GM12878 (cell line): ENCODE results near the gene CLASRP. TPM values are rescaled to one million over a fixed set of nuclear protein-coding genes. Genes with fewer than 3 reads are reported as not detected.
A peak's percentile ranks its signal among the peaks of the same experiment; 100 is the strongest.

Source experiments
- ATAC-seq: fragments of 200-7000 bp; cut with Tn5 transposase; 3 replicates; pipeline ENCODE4 v1.9.1; 2020; ENCODE audit warnings: mild to moderate bottlenecking, moderate library complexity
- BruUV-seq: library from RNA; stranded (reverse); fragments of 400-500 nt; replicated peaks from 2 replicates; lab custom pipeline; 2021; lab: Mats Ljungman, UMichigan
- CTCF ChIA-PET: fragments of 300-600 bp; sonication (Branson Sonifier 250); formaldehyde crosslinking; extraction: SDS; loops from one replicate; lab custom pipeline; 2021; ENCODE audit warnings: inconsistent platforms; lab: Yijun Ruan, JAX
- POLR2A ChIA-PET: fragments of 350-600 bp; formaldehyde crosslinking; extraction: SDS; loops from one replicate; lab custom pipeline; 2021; ENCODE audit warnings: inconsistent platforms; lab: Charles Lee
- RAD21 ChIA-PET: fragments of 300-600 bp; sonication (Branson Sonifier 250); formaldehyde crosslinking; loops from one replicate; lab custom pipeline; 2023; ENCODE audit warnings: antibody characterized with exemption; ENCODE audit not compliant: unreplicated experiment; lab: Charles Lee
- SMC1A ChIA-PET: fragments of 300-600 bp; sonication (Branson Sonifier 250); formaldehyde crosslinking; loops from one replicate; lab custom pipeline; 2023; ENCODE audit not compliant: unreplicated experiment, uncharacterized antibody; lab: Charles Lee
- DNase-seq: peaks from one replicate; pipeline ENCODE4 v3.0.0-alpha.2; 2011; ENCODE audit warnings: low read depth, low spot score
- FAIRE-seq: peaks from 3 replicates; lab custom pipeline; 2011; peaks lifted over from hg19 to GRCh38; lab: Jason Lieb, UNC
- H2AFZ ChIP-seq: 2 replicates; pipeline ENCODE4 v1.6.0; 2011; ENCODE audit warnings: low read depth, low read length, control low read depth; ENCODE audit not compliant: control insufficient read depth
- H3K27ac ChIP-seq: 2 replicates; pipeline ENCODE4 v1.5.1; 2011; ENCODE audit warnings: control low read depth; ENCODE audit not compliant: control insufficient read depth, insufficient read depth
- H3K27me3 ChIP-seq, 2 experiments: replicated peaks in 1 of 2; 2 replicates each; pipeline versions ENCODE4 v1.6.0 to v1.6.1; 2011; ENCODE audit warnings: low read length in 1 of 2; ENCODE audit not compliant: control insufficient read depth in 2 of 2, insufficient read depth in 2 of 2
- H3K36me3 ChIP-seq, 2 experiments: 2 replicates each; pipeline ENCODE4 v1.5.1; 2011; ENCODE audit warnings: low read length in 1 of 2; ENCODE audit not compliant: control insufficient read depth in 2 of 2, insufficient read depth in 2 of 2
- H3K4me1 ChIP-seq: 2 replicates; pipeline ENCODE4 v1.6.1; 2011; ENCODE audit warnings: mild to moderate bottlenecking, low read length, moderate library complexity, mixed read lengths; ENCODE audit not compliant: control insufficient read depth, insufficient read depth
- H3K4me2 ChIP-seq: 2 replicates; pipeline ENCODE4 v1.6.0; 2011; ENCODE audit warnings: control low read depth; ENCODE audit not compliant: control insufficient read depth, insufficient read depth
- H3K4me3 ChIP-seq: fragments of 200-600 bp; sonication (generic); 2 replicates; pipeline ENCODE4 v1.5.1; 2016
- H3K79me2 ChIP-seq: 2 replicates; pipeline ENCODE4 v1.6.0; 2011; ENCODE audit warnings: low read length; ENCODE audit not compliant: control insufficient read depth, insufficient read depth
- H3K9ac ChIP-seq: 2 replicates; pipeline ENCODE4 v1.8.0; 2011; ENCODE audit warnings: low read length, control low read depth, mixed read lengths; ENCODE audit not compliant: control insufficient read depth, insufficient read depth
- H3K9me3 ChIP-seq: replicated peaks from 3 replicates; pipeline ENCODE4 v1.5.1; 2011; ENCODE audit warnings: mild to moderate bottlenecking, low read length; ENCODE audit not compliant: control insufficient read depth, insufficient read depth
- H4K20me1 ChIP-seq: 2 replicates; pipeline ENCODE4 v1.6.0; 2011; ENCODE audit not compliant: control insufficient read depth, insufficient read depth
- BACH1 ChIP-seq: fragments of 450-650 bp; IDR thresholded peaks from 2 replicates; pipeline ENCODE4 v1.6.1; 2017; ENCODE audit warnings: mild to moderate bottlenecking, borderline replicate concordance
- EED ChIP-seq: sonication (generic); IDR thresholded peaks from 2 replicates; pipeline ENCODE4 v1.6.1; 2016; ENCODE audit warnings: antibody characterized with exemption, low read depth
- GABPA ChIP-seq: IDR thresholded peaks from 2 replicates; pipeline ENCODE4 v1.6.1; 2014; ENCODE audit warnings: antibody characterized with exemption, low read depth, mild to moderate bottlenecking, inconsistent platforms
- IKZF1 ChIP-seq: fragments of 450-650 bp; conservative IDR thresholded peaks from 2 replicates; pipeline ENCODE4 v1.6.1; 2017; ENCODE audit warnings: antibody characterized with exemption, mild to moderate bottlenecking
- JUNB ChIP-seq: IDR thresholded peaks from 2 replicates; pipeline ENCODE4 v1.6.1; 2016; ENCODE audit warnings: antibody characterized with exemption, mild to moderate bottlenecking
- JUND ChIP-seq: IDR thresholded peaks from 2 replicates; pipeline ENCODE4 v1.6.1; 2012; ENCODE audit warnings: low read depth, mild to moderate bottlenecking, low read length, improper control_type of control experiment, moderate library complexity
- NFXL1 ChIP-seq: fragments of 450-650 bp; IDR thresholded peaks from 2 replicates; pipeline ENCODE4 v1.6.1; 2017; ENCODE audit warnings: antibody characterized with exemption, mild to moderate bottlenecking, borderline replicate concordance
- NR2F1 ChIP-seq: fragments of 450-650 bp; conservative IDR thresholded peaks from 2 replicates; pipeline ENCODE4 v1.6.1; 2017; ENCODE audit warnings: mild to moderate bottlenecking
- RB1 ChIP-seq: fragments of 450-650 bp; formaldehyde crosslinking; IDR thresholded peaks from 2 replicates; pipeline ENCODE4 v1.6.1; 2017; ENCODE audit warnings: mild to moderate bottlenecking, borderline replicate concordance
- SMARCA5 ChIP-seq: fragments of 450-650 bp; IDR thresholded peaks from 2 replicates; pipeline ENCODE4 v1.6.1; 2017; ENCODE audit warnings: mild to moderate bottlenecking
- USF2 ChIP-seq: IDR thresholded peaks from 2 replicates; pipeline ENCODE4 v1.6.1; 2011; ENCODE audit warnings: low read depth, low read length, improper control_type of control experiment, borderline replicate concordance
- WGBS: methylation state at CpG from one replicate; pipeline ENCODE4 v1.1.6; 2016; ENCODE audit warnings: low lambda C conversion rate; ENCODE audit not compliant: insufficient replicate concordance, insufficient coverage; ENCODE audit errors: missing lambda C conversion rate; 5-methylcytosine and 5-hydroxymethylcytosine counted together
- in situ Hi-C: fragments of 300-500 bp; cut with MboI; formaldehyde crosslinking; loops from 9 replicates; pipeline ENCODE4 v1.14.3; 2018; ENCODE audit warnings: mixed read lengths
- intact Hi-C: fragments of 100-400 bp; cut with micrococcal nuclease; formaldehyde crosslinking; loops from one replicate; pipeline ENCODE4 v1.14.2; 2022; ENCODE audit not compliant: unreplicated experiment
- polyA plus RNA-seq, 11 experiments: library from polyadenylated mRNA; depleted of rRNA in 4 of 11; unstranded in 6 of 11; stranded (reverse) in 5 of 11; fragments of >200 nt; fragmentation: Nextera tagmentation in 4 of 11; fragmentation: Illumina TruSeq in 1 of 11; extraction: Ambion mirVana in 4 of 11; extraction: Trizol in 1 of 11; gene quantifications; 1 replicate in 1 of 11; 2 replicates in 10 of 11; pipeline versions ENCODE4 v1.2.1 to v1.2.3, GENCODE V29; 2011 to 2016; ENCODE audit warnings: inconsistent platforms in 2 of 11, missing spikeins in 2 of 11, low read depth in 1 of 11
- total RNA-seq, 4 experiments: library from RNA; depleted of rRNA in 3 of 4; stranded (reverse); fragments of >200 nt in 3 of 4; fragmentation: Illumina TruSeq in 1 of 4; extraction: Trizol in 1 of 4; gene quantifications; 2 replicates each; pipeline versions ENCODE4 v1.2.1 to v1.2.3, GENCODE V29; 2013 to 2021

Gene CLASRP
- total and polyA plus RNA-seq, 10 of the 15 experiments (the other 5 are each of a cell fraction or from before 2014, with no cell fraction given), result 0.68 to 75.8 (median 30.2) TPM

GRCh38 chr19:45110851-45111266 lies 72.0 kb downstream of the CLASRP start:
- POLR2A ChIA-PET, result interaction anchor here (0.9 kb wide), 1 partner anchor 70 kb away, joined by 7 read pairs; no protein-coding TSS in a partner anchor
- H3K9ac ChIP-seq, result peak overlapping the region; percentile 52
- WGBS, result 0% methylated on average over 5 of the region's 5 CpGs

More at GRCh38 chr19:45110851-45111266, 72.0 kb downstream of the CLASRP start:
- Histone ChIP-seq H3K4me3 (0 out of 2 replicates have a peak overlapping the region, but pooled peaks have one; percentile 4), H3K36me3 (peaks cover 0 to 7% of the 10 kb centered on the region in 2 experiments; a peak in 3 of 4 replicates), H2AFZ (no peak overlapping the region), H3K27ac (peak overlapping the region; percentile 64), H3K9me3 (no peaks in the 10 kb centered on the region), H3K4me2 (peak overlapping the region; percentile 75), H3K27me3 (no peaks in the 10 kb centered on the region), H3K79me2 (peaks cover 56% of the 10 kb centered on the region), H3K4me1 (peaks cover 44% of the 10 kb centered on the region), H4K20me1 (peaks cover 3% of the 10 kb centered on the region; the same call in 1 of the 2 replicates)
- ATAC-seq, result peak; percentile 65
- FAIRE-seq, result peak; percentile 54
- BruUV-seq, result no TSS peak
- intact Hi-C loops (no loop called here), in situ Hi-C loops (no loop called here)
- ChIA-PET SMC1A (interaction anchor here (0.8 to 2.4 kb wide), 2 partner anchors 18 to 20 kb away, joined by 3 to 5 read pairs; partner anchors contain the start of gene PPP1R37), RAD21 (interaction anchor here (0.6 kb wide), 1 partner anchor 67 kb away, joined by 3 read pairs; the partner anchor contains the start of gene TRAPPC6A), CTCF (no interaction called here)
- DNase-seq, result peak; percentile 26
- TF ChIP-seq SMARCA5, result no peak
- TF ChIP-seq JUND, result no peak
- no peak for TF ChIP-seq RB1
- TF ChIP-seq GABPA, result no peak
- TF ChIP-seq BACH1, result no peak
- peak; percentile 43; the same call in 1 of the 2 replicates for TF ChIP-seq EED
- TF ChIP-seq NR2F1, result 0 out of 2 replicates have a peak, but pooled peaks have one; percentile 15
- TF ChIP-seq NFXL1, result no peak
- no peak for TF ChIP-seq USF2
- TF ChIP-seq JUNB, result peak; percentile 13; the same call in 1 of the 2 replicates
- peak; percentile 24; the same call in 1 of the 2 replicates for TF ChIP-seq IKZF1
